OCI-LY7 (cell line): ENCODE data around the gene CBFA2T2. TPM values are rescaled to one million over a fixed set of nuclear protein-coding genes. Genes with fewer than 3 reads are reported as not detected.
"Not testable (repeated sequence)": the region's sequence is repeated elsewhere in the genome, so short reads cannot be mapped to it uniquely, and the experiment has no call there.

Source experiments
- BruUV-seq: library from RNA; stranded (reverse); fragments of 400-500 nt; replicated peaks from 2 replicates; lab custom pipeline; 2021; lab: Mats Ljungman, UMichigan
- CTCF ChIA-PET: fragments of 300-600 bp; sonication (Branson Sonifier 250); formaldehyde crosslinking; loops from one replicate; lab custom pipeline; 2022; ENCODE audit warnings: antibody characterized with exemption; ENCODE audit not compliant: unreplicated experiment; lab: Charles Lee
- POLR2A ChIA-PET: fragments of 300-600 bp; sonication (Branson Sonifier 250); formaldehyde crosslinking; loops from one replicate; lab custom pipeline; 2022; ENCODE audit warnings: antibody characterized with exemption; lab: Charles Lee
- DNase-seq: peaks from one replicate; pipeline ENCODE4 v3.0.0-alpha.2; 2015; ENCODE audit warnings: low spot score
- H2AFZ ChIP-seq: fragments of 200-600 bp; sonication (generic), shearing (Covaris generic); 2 replicates; pipeline ENCODE4 v1.6.1; 2014; ENCODE audit warnings: mild to moderate bottlenecking, antibody characterized with exemption, low read length, moderate library complexity
- H3K27ac ChIP-seq: fragments of 200-600 bp; sonication (generic); 2 replicates; pipeline ENCODE4 v1.5.1; 2014; ENCODE audit warnings: mixed run types, low read depth, mild to moderate bottlenecking, moderate library complexity, low read length, inconsistent platforms; ENCODE audit not compliant: poor library complexity, severe bottlenecking
- H3K36me3 ChIP-seq: fragments of 200-600 bp; sonication (generic); 2 replicates; pipeline ENCODE4 v1.6.1; 2014; ENCODE audit warnings: mild to moderate bottlenecking, antibody characterized with exemption, low read length, moderate library complexity, mixed read lengths; ENCODE audit not compliant: insufficient read depth
- H3K4me1 ChIP-seq: fragments of 200-600 bp; sonication (generic); 2 replicates; pipeline ENCODE4 v1.5.1; 2014; ENCODE audit warnings: mild to moderate bottlenecking, low read length; ENCODE audit not compliant: insufficient read depth, poor library complexity, severe bottlenecking
- H3K4me2 ChIP-seq: fragments of 200-600 bp; sonication (generic); 2 replicates; pipeline ENCODE4 v1.6.1; 2014; ENCODE audit warnings: mild to moderate bottlenecking, low read length
- H3K4me3 ChIP-seq: fragments of 200-600 bp; sonication (generic); 2 replicates; pipeline ENCODE4 v1.5.1; 2014; ENCODE audit warnings: mild to moderate bottlenecking, low read depth, low read length; ENCODE audit not compliant: poor library complexity, severe bottlenecking
- H3K79me2 ChIP-seq: fragments of 200-600 bp; sonication (generic); 2 replicates; pipeline ENCODE4 v1.6.1; 2016; ENCODE audit warnings: low read depth, mild to moderate bottlenecking, low read length, moderate library complexity, mixed read lengths; ENCODE audit not compliant: insufficient read depth
- H3K9me2 ChIP-seq: fragments of 200-600 bp; sonication (generic); 2 replicates; pipeline ENCODE4 v1.6.1; 2016; ENCODE audit warnings: mild to moderate bottlenecking, low read length, mixed read lengths; ENCODE audit not compliant: insufficient read depth
- H3K9me3 ChIP-seq: fragments of 200-600 bp; sonication (generic); 2 replicates; pipeline ENCODE4 v1.6.1; 2014; ENCODE audit warnings: mild to moderate bottlenecking, mixed run types, low read length, mixed read lengths
- H4K20me1 ChIP-seq: fragments of 200-600 bp; sonication (generic); 2 replicates; pipeline ENCODE4 v1.6.1; 2014; ENCODE audit warnings: mild to moderate bottlenecking, antibody characterized with exemption, low read length, moderate library complexity, mixed read lengths; ENCODE audit not compliant: insufficient read depth
- CTCF ChIP-seq: fragments of 200-600 bp; sonication (generic); conservative IDR thresholded peaks from 2 replicates; pipeline ENCODE4 v1.5.1; 2014; ENCODE audit warnings: mild to moderate bottlenecking, antibody characterized with exemption, low read length, moderate library complexity, mixed read lengths
- EZH2phosphoT487 ChIP-seq: fragments of 200-600 bp; sonication (generic); IDR thresholded peaks from 2 replicates; pipeline ENCODE4 v1.6.1; 2018; ENCODE audit warnings: low read depth, borderline replicate concordance, mild to moderate bottlenecking, mixed run types, antibody characterized with exemption, low read length, moderate library complexity, mixed read lengths
- intact Hi-C: fragments of 100-400 bp; cut with micrococcal nuclease; formaldehyde crosslinking; loops from one replicate; pipeline ENCODE4 v1.10.0; 2022; ENCODE audit not compliant: unreplicated experiment
- total RNA-seq, 2 experiments: library from RNA; depleted of rRNA in 1 of 2; stranded (reverse); fragments of >200 nt in 1 of 2; shearing (Covaris generic) in 1 of 2; gene quantifications; 2 replicates each; pipeline ENCODE4 v1.2.3, GENCODE V29; 2014 to 2022

CBFA2T2 gene
- total RNA-seq, 2 experiments from 2014 or later: 20.7 to 32.9 TPM

GRCh38 chr20:33450867-33451266 lies 39.0 kb upstream of the CBFA2T2 start:
- ChIA-PET CTCF (no interaction called here), POLR2A (no interaction called here)
- TF ChIP-seq CTCF (no peak), EZH2phosphoT487 (no peak)
- Histone ChIP-seq H3K9me2 (no peaks in the 10 kb centered on the region), H3K4me3 (no peak overlapping the region), H3K36me3 (no peaks in the 10 kb centered on the region), H3K4me2 (no peak overlapping the region), H2AFZ (no peak overlapping the region), H3K27ac (no peak overlapping the region), H3K9me3 (no peaks in the 10 kb centered on the region), H3K79me2 (no peaks in the 10 kb centered on the region), H3K4me1 (peaks cover 16% of the 10 kb centered on the region), H4K20me1 (no peaks in the 10 kb centered on the region)
- no peak for DNase-seq
- no TSS peak for BruUV-seq
- intact Hi-C loops: no loop called here

GRCh38 chr20:33456916-33457642 lies 32.8 kb upstream of the CBFA2T2 start:
- not testable (repeated sequence) for H4K20me1 ChIP-seq

More at GRCh38 chr20:33456916-33457642, 32.8 kb upstream of the CBFA2T2 start:
- peaks cover 23% of the 10 kb centered on the region for H3K4me1 ChIP-seq
- BruUV-seq, H3K4me2 ChIP-seq, H3K9me3 ChIP-seq, H3K36me3 ChIP-seq, POLR2A ChIA-PET, H3K27ac ChIP-seq, H3K79me2 ChIP-seq, H2AFZ ChIP-seq, H3K4me3 ChIP-seq, H3K9me2 ChIP-seq: not testable (repeated sequence)
- intact Hi-C loops: loop anchor here (1.0 to 5.0 kb wide), 3 partner anchors 50 to 209 kb away; partner anchors contain the start of gene ACTL10
- CTCF ChIA-PET: interaction anchor here (0.6 kb wide), 1 partner anchor 119 kb away, joined by 3 read pairs; no protein-coding TSS in a partner anchor
- DNase-seq: peak; percentile 77
- TF ChIP-seq CTCF: peak; percentile 95
